Renal cortex interstitium (tissue), 11 donors: ENCODE measurements around the gene GRK3. TPM values are rescaled to one million over a fixed set of nuclear protein-coding genes. Genes with fewer than 3 reads are reported as not detected.
"Not testable (repeated sequence)": the region's sequence is repeated elsewhere in the genome, so short reads cannot be mapped to it uniquely, and the experiment has no call there.

Experiments used
- DNase-seq, 11 donors: peaks; one replicate each; pipeline ENCODE4 v3.0.0-alpha.2; 2013; ENCODE audit warnings: low read depth in 9 of 11, low spot score in 4 of 11; ENCODE audit errors: extremely low read depth in 1 of 11
- polyA plus RNA-seq, 3 donors: library from polyadenylated mRNA; unstranded; fragments of 120-200 nt; gene quantifications; one replicate each; pipeline ENCODE4 v1.2.1, GENCODE V29; 2013; ENCODE audit not compliant: insufficient read length in 3 of 3

Gene GRK3
- polyA plus RNA-seq, 3 donors = 9.3 to 10.7 (median 9.6) TPM

GRCh38 chr22:25611284-25611683, 46.8 kb downstream of the GRK3 start:
- DNase-seq = not testable (repeated sequence)

GRCh38 chr22:25613131-25613530, 48.7 kb downstream of the GRK3 start:
- DNase-seq = not testable (repeated sequence)

GRCh38 chr22:25613558-25613957, 49.1 kb downstream of the GRK3 start:
- not testable (repeated sequence) for DNase-seq

GRCh38 chr22:25614791-25615190, 50.3 kb downstream of the GRK3 start:
- DNase-seq = not testable (repeated sequence)

GRCh38 chr22:25621986-25622385, 57.5 kb downstream of the GRK3 start:
- DNase-seq = peak in 1 of 11 donors; percentile 17

- no peak for DNase-seq
Observed at GRCh38 chr22:25623310-25623734, 58.8 kb downstream of the GRK3 start.

GRCh38 chr22:25623851-25624250, 59.4 kb downstream of the GRK3 start:
- no peak for DNase-seq

- no peak for DNase-seq
Observed at GRCh38 chr22:25624476-25624875, 60.0 kb downstream of the GRK3 start.

- not testable (repeated sequence) for DNase-seq
Observed at GRCh38 chr22:25625747-25626623, 61.5 kb downstream of the GRK3 start.

GRCh38 chr22:25626624-25626990, 62.1 kb downstream of the GRK3 start:
- no peak for DNase-seq

GRCh38 chr22:25627271-25627852, 62.9 kb downstream of the GRK3 start:
- DNase-seq = peak in 1 of 11 donors; percentile 6

- no peak for DNase-seq
Observed at GRCh38 chr22:25628494-25628893, 64.0 kb downstream of the GRK3 start.

GRCh38 chr22:25629613-25630012, 65.1 kb downstream of the GRK3 start:
- no peak for DNase-seq

- no peak for DNase-seq
Observed at GRCh38 chr22:25630447-25630846, 66.0 kb downstream of the GRK3 start.

GRCh38 chr22:25636323-25636722, 71.8 kb downstream of the GRK3 start:
- no peak for DNase-seq

GRCh38 chr22:25637032-25637431, 72.6 kb downstream of the GRK3 start:
- no peak for DNase-seq

GRCh38 chr22:25637672-25638071, 73.2 kb downstream of the GRK3 start:
- DNase-seq = no peak

- no peak for DNase-seq
Observed at GRCh38 chr22:25638638-25639037, 74.2 kb downstream of the GRK3 start.

GRCh38 chr22:25641650-25642049, 77.2 kb downstream of the GRK3 start:
- no peak for DNase-seq

- no peak for DNase-seq
Observed at GRCh38 chr22:25643232-25644000, 78.9 kb downstream of the GRK3 start.
